Embryonic facial prominence (tissue), 1 donor: Measurements from ENCODE around the gene B3GNT3.
A peak's percentile ranks its signal among the peaks of the same experiment; 100 is the strongest.
"Not testable (repeated sequence)": the region's sequence is repeated elsewhere in the genome, so short reads cannot be mapped to it uniquely, and the experiment has no call there.

ENCODE experiments used
- DNase-seq: peaks from one replicate; pipeline ENCODE4 v3.0.0-alpha.2; 2016; ENCODE audit errors: extremely low spot score

B3GNT3 gene

DNA sequence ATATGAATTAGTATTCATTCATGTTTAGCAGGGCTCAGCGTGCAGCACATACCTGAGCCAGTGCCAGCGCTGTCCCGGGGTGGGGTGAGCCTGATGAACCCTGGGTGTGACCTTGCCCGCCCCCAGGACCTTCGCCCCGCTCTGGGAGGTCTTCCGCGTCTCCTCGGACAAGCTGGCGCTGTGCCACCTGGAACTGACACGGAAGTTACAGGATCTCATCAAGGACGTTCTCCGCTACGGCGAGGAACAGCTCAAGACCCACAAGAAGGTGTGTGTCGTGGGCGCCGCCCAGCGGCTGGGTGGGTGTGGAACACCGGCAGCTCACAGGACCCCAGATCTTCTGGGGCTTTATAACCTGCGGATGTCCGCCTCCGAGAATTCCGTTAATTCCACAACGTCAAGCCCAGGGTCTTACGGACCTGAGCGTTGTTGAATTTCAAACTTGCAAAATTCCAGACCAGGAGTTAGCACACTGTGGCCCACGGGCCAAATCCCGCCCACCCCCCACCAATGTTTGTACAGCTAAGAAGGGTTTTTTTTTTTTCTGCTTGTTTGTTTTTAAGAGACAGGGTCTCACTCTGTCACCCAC lies 28.3 kb upstream of the B3GNT3 start:
- no peak for DNase-seq

DNA sequence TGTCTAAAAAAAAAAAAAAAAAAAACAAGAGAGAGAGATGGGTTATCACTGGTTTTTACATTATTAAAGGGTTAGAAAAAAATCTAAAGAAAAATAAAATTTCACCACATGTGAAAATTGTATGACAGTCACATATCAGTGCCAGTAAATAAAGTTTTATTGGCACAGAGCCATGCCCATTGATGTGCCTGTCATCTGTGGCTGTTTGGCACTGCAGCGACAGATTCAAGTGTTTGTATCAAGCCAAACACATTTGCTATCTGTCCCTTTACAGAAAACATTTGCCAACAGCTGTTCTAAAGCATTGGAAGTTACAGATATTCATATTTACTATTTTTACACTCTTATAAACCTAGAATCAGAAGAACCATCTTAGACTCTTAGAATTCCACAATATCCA lies 27.4 kb upstream of the B3GNT3 start:
- DNase-seq: no peak

DNA sequence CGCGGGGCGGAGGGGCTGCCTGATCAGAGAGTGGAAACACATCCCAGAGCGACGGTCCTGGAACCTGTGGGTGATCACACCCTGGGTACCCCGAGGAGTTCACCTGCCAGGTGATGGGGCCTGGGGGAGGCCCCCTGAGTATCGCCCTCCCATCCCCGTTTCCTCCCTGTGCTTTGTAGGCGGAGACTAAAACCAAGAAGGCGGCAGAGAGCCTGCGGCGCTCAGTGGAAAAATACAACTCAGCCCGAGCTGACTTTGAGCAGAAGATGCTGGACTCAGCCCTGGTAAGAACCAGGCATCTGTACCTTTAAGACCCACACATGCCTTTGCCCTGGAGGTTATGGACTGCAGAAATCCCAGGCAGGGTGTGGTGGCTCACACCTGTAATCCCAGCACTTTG lies 24.3 kb upstream of the B3GNT3 start:
- no peak for DNase-seq

DNA sequence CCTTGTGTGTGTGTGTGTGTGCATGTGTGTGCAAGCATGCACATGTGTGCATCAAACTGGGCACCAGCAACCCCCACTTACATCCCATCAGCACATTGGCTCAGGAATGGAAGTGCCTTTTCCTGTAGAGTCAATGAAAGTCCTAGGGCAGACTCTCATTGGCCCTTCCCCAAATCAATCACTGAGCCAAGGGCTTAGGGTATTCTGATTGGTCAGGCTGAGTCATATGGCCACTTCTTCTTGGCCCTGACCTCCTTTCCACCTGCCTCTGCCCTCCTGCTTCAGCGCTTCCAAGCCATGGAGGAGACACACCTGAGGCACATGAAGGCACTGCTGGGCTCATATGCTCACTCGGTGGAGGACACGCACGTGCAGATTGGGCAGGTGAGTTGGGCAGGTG lies 22.8 kb upstream of the B3GNT3 start:
- DNase-seq: no peak

DNA sequence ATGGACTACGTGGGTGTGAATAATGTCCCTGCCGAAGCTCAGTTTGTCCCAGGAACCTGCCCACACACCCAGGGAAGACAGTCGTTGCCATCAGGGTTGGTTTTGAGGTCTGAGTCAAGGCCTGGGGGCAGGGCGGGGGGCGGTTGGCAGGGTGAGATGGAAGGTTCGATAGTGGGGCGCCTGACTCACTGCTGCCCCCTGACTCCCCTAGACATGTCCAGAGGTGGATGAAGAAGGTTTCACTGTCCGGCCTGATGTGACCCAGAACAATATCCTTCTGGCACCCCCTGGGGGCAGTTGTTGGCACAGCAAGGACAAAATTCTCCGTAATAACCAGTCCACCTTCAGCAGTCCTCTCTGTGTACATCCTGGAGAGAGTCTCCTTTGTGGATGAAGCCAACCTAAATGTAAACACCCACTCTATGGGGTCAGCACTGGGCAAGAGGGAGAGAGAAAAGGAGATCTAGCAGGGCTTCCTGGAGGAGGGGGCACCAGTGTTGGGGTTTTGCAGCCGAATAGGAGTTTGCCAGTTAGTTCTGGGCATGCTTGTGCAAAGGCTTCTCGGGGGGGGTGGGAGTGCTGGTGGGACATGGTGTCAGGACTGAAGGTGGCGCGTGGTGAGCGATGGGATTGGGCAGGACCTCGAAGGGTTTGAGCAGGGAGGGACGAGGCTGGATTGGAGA lies 19.6 kb upstream of the B3GNT3 start:
- no peak for DNase-seq

DNA sequence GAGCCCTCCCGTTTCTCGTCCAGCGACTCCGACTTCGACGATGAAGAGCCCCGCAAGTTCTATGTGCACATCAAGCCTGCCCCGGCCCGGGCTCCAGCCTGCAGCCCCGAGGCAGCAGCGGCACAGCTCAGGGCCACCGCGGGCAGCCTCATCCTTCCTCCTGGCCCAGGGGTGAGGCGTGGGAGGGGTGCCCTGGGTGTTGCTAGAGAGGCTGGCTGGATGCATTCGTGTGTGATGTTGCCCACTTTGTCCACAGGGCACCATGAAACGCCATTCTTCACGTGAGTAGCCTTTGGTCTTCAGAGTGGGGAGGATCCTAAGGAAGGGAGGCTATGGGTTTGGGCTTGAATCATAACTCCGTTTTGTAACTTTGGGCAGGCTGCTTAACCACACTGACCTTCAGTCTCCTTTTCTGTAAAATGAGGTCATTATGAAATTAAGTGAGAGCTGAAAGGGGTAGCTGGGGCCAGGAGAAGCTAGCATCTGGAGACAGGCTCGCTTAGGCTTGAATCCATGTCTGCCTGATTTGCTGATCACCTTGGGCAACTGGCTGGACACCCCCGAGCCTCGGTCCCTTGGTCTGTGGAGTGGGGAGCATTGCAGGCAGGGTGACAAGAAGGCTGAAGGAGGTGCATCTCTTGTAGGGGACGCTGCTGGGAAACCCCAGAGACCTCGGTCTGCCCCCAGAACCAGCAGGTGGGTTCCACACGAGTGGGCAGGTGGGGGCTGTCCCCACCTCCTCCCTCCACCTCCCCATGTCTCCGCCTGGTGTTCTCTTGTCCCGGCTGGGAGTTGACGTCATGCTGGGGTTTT lies 18.7 kb upstream of the B3GNT3 start:
- no peak for DNase-seq

DNA sequence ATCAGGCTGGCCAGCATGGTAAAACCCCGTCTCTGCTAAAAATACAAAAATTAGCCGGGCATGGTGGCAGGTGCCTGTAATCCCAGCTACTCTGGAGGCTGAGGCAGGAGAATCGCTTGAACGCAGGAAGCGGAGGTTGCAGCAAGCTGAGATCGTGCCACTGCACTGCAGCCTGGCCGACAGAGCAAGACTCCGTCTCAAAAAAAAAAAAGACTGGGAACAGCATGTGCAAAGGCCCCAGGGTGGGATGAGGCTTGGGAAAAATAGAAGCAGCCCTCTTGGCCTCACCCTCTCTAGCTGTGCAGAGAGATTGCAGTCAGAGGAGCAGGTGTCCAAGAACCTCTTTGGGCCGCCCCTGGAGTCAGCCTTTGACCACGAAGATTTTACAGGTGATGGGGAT lies 17.1 kb upstream of the B3GNT3 start:
- DNase-seq: not testable (repeated sequence)

DNA sequence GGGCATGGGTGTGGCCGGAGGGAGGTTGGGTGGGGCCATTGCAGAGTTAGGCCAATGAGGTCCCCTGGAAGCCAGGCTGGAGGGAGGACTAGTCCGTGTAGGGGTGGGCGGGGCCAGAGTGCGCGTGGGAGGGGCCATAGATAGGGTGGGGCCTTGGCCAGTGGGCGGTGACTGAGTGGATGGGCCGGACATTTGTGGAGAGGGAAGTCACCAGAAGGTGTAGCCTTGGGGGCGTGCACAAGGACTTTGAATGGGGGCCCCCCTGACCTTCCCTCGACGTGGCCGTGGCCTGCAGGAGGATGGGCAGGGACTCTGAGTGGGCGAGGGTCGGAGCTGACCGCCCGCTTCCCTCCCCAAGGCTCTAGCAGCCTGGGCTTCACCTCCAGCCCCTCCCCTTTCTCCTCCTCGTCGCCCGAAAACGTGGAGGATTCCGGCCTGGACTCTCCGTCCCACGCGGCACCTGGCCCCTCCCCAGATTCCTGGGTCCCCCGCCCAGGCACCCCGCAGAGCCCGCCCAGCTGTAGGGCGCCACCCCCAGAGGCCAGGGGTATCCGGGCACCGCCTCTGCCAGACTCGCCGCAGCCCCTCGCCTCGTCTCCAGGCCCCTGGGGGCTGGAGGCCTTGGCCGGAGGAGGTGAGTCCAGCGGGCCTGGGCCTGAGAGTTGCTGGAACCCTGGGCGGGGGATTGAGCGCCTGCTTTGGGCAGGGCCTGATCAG lies 16.5 kb upstream of the B3GNT3 start:
- no peak for DNase-seq

DNA sequence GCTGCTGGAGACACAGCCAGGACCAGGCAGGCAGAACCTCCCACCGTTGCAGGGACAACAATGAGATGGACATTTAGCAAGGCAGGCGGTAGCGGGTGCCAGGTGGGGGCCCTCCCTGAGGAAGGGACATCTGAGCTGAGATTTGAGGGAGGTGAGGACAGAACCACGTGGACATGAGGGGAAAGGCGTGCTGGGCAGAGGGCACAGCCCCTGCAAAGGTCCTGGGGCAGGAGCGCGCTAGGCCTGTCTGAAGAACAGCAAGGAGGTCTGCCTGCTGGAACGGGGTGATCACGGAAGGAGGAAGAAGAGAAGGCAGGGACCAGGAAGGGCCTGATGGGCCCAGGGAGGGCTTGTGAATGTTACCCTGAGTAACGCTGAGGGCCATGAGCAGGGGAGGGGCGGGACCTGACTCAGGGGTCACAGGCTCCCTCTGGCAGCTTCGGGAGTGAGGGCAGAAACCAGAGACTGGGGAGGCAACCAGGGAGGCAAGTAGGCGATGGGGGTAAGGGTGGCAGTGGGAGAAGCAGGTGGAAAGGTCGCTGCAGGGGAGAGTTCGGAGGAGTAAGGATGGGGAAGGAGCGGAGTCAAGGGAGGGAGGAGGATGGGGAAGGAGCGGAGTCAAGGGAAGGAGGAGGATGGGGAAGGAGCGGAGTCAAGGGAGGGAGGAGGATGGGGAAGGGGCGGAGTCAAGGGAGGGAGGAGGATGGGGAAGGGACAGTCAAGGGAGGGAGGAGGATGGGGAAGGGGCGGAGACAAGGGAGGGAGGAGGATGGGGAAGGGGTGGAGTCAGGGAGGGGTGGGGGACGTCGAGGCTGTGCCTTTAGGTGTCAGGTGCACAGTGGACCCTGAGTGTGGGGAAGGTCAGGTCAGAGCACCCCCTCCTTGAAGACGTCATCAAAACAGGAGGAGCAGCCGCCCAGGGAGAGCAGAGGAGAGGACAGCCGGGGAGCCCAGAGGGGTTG lies 15.7 kb upstream of the B3GNT3 start:
- DNase-seq: no peak

DNA sequence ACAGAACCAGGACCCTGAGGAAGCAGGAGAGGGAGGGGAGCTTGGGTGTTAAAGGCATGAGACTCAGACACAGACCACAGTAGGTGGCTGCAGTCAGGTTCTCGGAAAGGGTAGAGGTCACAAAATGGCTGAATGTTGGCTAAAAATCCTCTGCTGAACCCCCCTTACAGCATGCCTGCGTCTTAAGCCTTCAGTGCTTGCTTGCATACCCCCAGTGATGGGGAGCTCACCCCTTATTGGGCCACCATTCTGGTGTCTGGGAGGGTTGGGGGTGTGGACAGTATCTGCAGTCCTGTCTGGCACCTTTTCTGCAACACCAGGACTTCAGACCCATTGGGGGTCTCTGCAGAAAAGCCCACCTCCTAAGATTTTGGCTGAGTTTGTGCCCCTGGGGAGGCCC lies 14.2 kb upstream of the B3GNT3 start:
- no peak for DNase-seq

DNA sequence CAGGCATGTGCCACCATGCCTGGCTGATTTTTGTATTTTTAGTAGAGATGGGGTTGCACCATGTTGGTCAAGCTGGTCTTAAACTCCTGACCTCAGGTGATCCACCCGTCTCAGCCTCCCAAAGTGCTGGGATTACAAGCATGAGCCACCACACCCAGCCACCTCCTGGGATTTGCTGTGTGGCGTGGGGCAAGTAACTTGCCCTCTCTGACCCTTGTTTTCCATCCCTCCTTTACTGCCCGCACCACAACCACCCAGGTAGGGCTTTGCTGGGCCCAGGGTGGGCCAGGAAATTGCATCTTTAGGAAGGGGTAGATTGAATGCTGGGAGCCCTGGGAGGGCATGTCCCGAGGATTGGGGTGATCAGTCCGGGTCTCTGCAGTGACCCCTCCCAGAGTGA lies 11.2 kb upstream of the B3GNT3 start:
- not testable (repeated sequence) for DNase-seq

DNA sequence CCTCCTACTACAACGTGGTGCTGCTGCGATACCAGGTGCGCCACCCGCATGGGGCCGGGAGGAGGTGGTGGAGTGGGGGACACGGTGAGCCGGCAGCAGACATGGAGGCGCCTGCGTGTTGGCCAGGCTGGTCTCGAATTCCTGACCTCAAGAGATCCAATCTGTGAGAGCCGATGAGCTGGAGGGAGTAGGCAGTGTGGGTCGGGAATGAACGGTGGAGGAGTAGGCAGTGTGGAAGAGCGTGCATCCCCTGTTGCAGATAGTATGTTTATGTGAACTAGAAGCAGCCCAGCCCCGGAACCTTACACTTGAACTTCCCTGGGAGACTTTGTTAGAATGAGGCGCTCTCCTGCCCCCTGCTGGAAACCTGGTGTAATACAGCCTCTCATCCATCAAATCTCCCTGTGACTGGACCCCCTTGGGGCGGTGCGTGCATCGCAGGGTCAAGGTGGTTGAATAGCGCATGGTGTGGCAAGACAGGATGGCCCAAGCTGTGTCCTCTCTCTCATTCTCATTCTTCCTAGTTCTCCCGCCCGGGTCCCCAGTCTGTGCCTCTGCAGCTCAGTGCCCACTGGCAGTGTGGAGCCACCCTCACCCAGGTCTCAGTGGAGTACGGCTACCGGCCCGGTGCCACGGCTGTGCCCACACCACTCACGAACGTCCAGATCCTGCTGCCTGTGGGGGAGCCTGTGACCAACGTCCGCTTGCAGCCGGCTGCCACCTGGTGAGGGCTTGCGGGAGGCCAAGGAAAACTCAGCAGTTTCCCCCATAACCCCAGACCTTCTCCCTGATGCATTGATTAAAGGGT lies 10.5 kb upstream of the B3GNT3 start:
- DNase-seq: peak; percentile 18

DNA sequence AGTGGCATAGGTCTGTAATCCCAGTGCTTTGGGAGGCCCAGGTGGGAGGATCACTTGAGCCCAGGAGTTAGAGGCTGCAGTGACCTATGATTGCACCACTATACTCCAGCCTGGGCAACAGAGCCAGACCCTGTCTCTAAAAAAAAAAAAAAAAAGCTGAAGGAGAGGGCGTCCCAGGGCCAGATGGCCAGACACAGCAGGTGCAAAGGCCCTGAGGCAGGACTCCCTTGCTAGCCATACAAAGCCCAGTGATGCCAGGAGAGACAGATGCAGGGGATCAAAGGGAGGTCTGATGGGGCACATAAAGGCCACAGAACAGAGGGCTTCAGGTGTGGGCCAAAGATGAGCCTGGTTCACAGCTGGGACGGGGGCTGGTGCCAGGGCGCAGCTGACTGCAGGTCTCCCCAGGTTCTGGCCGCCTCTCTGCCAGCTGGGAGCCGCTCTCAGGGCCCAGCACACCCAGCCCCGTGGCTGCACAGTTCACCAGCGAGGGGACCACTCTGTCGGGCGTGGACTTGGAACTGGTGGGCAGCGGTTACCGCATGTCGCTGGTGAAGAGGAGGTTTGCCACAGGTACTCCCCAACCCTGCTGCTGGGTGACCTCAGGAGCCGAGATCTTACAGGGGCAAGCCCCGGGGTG lies 7.5 kb upstream of the B3GNT3 start:
- DNase-seq: no peak

DNA sequence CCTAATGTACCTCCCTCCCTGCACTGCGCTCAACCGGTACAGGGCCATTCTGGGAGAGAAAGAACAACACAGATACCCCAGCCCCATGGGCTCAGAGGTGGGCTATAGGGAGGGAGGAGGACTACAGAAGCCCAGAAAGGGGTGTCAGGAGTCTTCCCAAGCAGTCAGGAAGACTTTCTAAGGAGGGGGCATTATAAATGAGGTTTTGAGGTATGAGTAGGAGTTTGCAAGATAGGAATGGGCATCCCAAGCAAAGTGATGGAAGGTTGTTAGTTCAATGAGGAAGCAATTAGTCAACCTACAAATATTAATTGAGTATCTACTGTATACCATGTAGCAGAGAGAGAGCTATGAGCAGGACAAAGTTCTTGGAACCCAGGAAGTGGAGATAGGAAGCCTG lies 6.3 kb upstream of the B3GNT3 start:
- no peak for DNase-seq

DNA sequence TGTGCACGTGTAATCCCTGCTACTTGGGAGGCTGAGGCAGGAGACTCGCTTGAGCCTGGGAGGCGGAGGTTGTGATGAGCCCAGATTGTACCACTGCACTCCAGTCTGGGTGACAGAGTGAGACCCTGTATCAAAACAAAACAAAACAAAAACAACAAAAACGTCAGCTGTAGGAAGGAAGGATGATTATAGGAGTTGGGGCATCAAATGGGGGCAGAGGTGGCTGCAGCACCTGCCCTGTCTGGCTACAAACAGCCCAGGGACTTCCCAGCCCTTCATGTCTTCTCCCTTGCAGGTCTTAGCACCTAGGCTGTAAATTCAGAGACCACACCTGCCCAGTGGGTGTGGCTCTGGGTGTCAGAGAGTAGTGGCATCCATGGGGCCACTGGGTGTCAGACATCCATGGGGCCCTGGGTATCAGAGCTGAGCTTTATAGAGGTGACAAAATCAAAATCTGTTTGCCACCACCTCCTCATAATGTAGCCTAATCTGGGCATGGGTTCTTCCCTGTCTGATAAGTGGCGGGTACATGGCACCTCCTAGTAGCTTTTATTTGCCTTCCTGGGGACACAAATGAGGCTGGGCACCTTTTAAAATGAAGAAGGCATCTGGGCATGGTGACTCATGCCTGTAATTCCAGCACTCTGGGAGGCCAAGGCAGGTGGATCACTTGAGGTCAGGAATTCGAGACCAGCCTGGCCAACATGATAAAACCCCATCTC lies 4.7 kb upstream of the B3GNT3 start:
- DNase-seq: no peak

DNA sequence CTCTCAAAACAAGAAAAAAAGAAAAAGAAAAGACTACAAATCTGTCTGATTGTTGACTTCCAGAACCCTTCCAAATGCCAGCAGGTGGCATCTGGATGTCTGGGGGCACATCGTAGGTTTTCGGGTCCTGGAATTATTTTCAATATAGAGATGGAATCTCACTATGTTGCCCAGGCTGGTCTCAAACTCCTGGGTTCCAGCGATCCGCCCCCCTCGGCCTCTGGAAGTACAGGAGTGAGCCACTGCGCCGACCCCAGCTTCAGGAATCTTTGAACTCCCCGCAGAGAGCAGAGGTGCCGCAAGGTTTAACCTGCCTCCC lies 567 bp upstream of the B3GNT3 start:
- DNase-seq: no peak

DNA sequence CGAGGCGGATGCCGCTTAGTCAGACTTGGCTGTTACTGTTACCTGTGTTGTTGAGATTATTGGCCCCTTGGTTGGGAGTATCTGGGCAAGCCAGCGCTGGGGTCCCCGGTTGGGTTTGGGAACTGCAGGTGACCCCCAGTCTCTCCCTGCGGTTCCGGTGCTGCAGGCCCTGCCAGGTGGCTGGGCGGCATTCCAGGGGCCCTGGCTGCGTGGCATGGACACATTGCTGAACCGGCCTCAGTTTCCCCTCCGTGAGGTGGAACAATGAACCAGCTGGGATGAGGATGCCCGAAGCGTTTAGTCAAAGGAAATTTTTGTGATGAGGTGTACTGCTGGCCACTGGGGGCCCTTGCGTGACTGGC lies 538 bp downstream of the B3GNT3 start:
- DNase-seq: no peak

DNA sequence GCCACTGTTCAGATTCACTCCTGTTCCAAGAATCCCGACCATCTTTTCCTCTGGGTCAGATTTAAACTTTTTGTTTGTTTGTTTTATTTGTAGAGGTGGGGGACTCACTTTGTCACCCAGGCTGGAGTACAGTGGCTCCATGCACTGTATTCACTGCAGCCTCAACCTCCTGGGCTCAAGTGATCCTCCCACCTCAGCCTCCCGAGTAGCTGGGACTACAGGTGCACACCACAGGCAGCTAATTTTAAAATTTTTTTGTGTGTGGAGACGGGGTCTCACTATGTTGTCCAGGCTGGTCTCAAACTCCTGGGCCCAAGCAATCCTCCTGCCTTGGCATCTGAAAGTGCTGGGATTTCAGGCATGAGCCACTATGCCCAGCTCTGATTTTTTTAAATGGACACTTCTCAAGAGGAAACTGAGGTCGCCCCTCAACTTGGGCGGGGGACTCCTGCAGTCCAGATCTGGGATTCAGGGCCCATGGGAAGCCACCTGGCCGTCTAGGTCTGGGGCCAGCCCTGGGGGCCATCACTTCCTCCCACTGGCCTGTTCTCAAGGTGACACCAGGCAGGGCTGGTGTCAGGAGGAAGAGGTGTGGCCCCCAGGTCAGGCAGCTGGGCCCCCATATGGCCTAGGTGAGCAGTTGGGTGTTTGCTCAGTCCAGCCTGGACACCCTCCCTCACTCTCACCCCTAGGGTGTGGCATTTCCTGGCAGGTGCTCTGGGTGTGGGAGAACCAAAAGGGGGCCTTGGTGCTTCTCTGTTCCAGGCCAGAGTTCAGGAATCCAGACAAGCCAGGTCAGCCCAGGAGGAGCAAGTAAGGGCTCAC lies 1.3 kb downstream of the B3GNT3 start:
- DNase-seq: no peak
